Hepatocyte (in vitro differentiated cells): ENCODE results near the gene PPCDC. TPM values are rescaled to one million over a fixed set of nuclear protein-coding genes. Genes with fewer than 3 reads are reported as not detected.

Source experiments
- DNase-seq: peaks from one replicate; pipeline ENCODE4 v3.0.0-alpha.2; 2016; ENCODE audit warnings: low spot score
- H2AFZ ChIP-seq: fragments of 200-600 bp; sonication (generic); 2 replicates; pipeline ENCODE4 v1.6.0; 2016; ENCODE audit warnings: antibody characterized with exemption, mild to moderate bottlenecking
- H3K27ac ChIP-seq: fragments of 200-600 bp; sonication (generic); 2 replicates; pipeline ENCODE4 v1.5.1; 2016; ENCODE audit warnings: mild to moderate bottlenecking
- H3K27me3 ChIP-seq: fragments of 200-600 bp; sonication (generic); 2 replicates; pipeline ENCODE4 v1.6.1; 2016
- H3K36me3 ChIP-seq: fragments of 200-600 bp; sonication (generic); replicated peaks from 2 replicates; pipeline ENCODE4 v1.5.1; 2016; ENCODE audit warnings: low read depth; ENCODE audit not compliant: insufficient read depth
- H3K4me1 ChIP-seq: fragments of 200-600 bp; sonication (generic); 2 replicates; pipeline ENCODE4 v1.5.1; 2016; ENCODE audit warnings: mild to moderate bottlenecking, moderate library complexity; ENCODE audit not compliant: insufficient read depth
- H3K4me2 ChIP-seq: fragments of 200-600 bp; sonication (generic); 2 replicates; pipeline ENCODE4 v1.6.0; 2016
- H3K4me3 ChIP-seq: fragments of 200-600 bp; sonication (generic); 2 replicates; pipeline ENCODE4 v1.5.1; 2016; ENCODE audit warnings: mild to moderate bottlenecking
- H3K79me2 ChIP-seq: fragments of 200-600 bp; sonication (generic); 2 replicates; pipeline ENCODE4 v1.6.0; 2017; ENCODE audit warnings: mild to moderate bottlenecking
- H3K9me2 ChIP-seq: fragments of 200-600 bp; sonication (generic); replicated peaks from 2 replicates; pipeline ENCODE4 v1.6.0; 2017; ENCODE audit warnings: mild to moderate bottlenecking; ENCODE audit not compliant: insufficient read depth
- H3K9me3 ChIP-seq: fragments of 200-600 bp; sonication (generic); 2 replicates; pipeline ENCODE4 v1.5.1; 2016; ENCODE audit warnings: low read depth, mild to moderate bottlenecking
- H4K20me1 ChIP-seq: fragments of 200-600 bp; sonication (generic); 2 replicates; pipeline ENCODE4 v1.6.0; 2016; ENCODE audit warnings: mild to moderate bottlenecking; ENCODE audit not compliant: insufficient read depth, poor library complexity, severe bottlenecking
- EZH2 ChIP-seq: fragments of 200-600 bp; sonication (generic); IDR thresholded peaks from 2 replicates; pipeline ENCODE4 v1.6.1; 2016; ENCODE audit warnings: antibody characterized with exemption, mild to moderate bottlenecking, borderline replicate concordance
- EZH2phosphoT487 ChIP-seq: fragments of 200-600 bp; sonication (generic); IDR thresholded peaks from one replicate; pipeline ENCODE4 v1.6.1; 2018; ENCODE audit warnings: antibody characterized with exemption, mild to moderate bottlenecking, low read depth, moderate library complexity; ENCODE audit not compliant: unreplicated experiment, severe bottlenecking
- WGBS: methylation state at CpG from one replicate; pipeline ENCODE4 v1.1.6; 2016; ENCODE audit warnings: low lambda C conversion rate; ENCODE audit errors: missing lambda C conversion rate; 5-methylcytosine and 5-hydroxymethylcytosine counted together
- polyA plus RNA-seq: library from polyadenylated mRNA; unstranded; fragments of >200 nt; fragmentation: Nextera tagmentation; extraction: Ambion mirVana; gene quantifications from 2 replicates; pipeline ENCODE4 v1.2.1, GENCODE V29; 2016
- total RNA-seq: library from RNA; depleted of rRNA; stranded (reverse); fragments of >200 nt; gene quantifications from 2 replicates; pipeline ENCODE4 v1.2.3, GENCODE V29; 2014
- TF ChIP-seq, protein P1 (sequence below): fragments of 200-600 bp; sonication (generic); IDR thresholded peaks from 2 replicates; pipeline ENCODE4 v1.5.1; 2016; ENCODE audit warnings: antibody characterized with exemption, mild to moderate bottlenecking; ENCODE audit not compliant: poor library complexity

Gene PPCDC
- total and polyA plus RNA-seq, 2 experiments from 2014 or later: 16.4 to 21.1 TPM

DNA sequence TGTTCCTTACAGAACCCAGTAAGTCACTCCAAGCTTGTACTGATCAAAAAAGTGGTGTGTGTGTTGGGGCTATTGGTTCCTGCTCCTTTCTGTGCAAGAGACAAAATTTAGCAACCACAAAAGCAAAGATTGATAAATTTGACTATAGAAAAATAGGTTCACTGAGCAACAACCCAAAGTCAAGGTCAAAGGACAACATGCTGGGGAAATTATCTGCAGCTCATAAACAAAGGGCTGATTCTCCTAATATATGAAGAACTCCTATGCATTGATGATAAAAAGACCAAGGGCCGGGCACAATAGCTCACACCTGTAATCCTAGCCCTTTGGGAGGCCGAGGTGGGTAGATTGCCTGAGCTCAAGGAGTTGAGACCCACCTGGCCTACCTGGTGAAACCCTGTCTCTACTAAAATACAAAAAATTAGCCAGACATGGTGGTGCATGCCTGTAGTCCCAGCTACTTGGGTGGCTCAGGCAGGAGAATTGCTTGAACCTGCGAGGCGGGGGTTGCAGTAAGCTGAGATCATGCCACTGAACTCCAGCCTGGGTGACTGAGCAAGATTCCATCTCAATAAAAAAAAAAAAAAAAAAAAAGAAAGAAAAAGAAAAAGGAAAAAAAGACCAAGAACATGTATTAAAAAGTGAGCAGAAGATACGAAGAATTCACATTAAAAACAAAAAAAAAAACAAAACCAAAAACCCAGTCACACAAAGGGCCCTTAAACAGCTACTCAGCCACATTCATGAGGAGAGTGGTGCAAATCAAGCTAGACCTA is 29.8 kb downstream of the PPCDC start:
- Histone ChIP-seq H3K36me3 (no peaks in the 10 kb centered on the region), H3K4me3 (no peak overlapping the region), H3K4me2 (no peak overlapping the region), H4K20me1 (no peaks in the 10 kb centered on the region), H3K27me3 (no peaks in the 10 kb centered on the region), H3K27ac (no peak overlapping the region), H3K9me3 (no peaks in the 10 kb centered on the region), H2AFZ (no peak overlapping the region), H3K79me2 (no peaks in the 10 kb centered on the region), H3K4me1 (peaks cover 15% of the 10 kb centered on the region), H3K9me2 (no peaks in the 10 kb centered on the region)
- 100% methylated on average over 5 of the region's 5 CpGs for WGBS
- no peak for DNase-seq
- no peak for TF ChIP-seq EZH2phosphoT487

DNA sequence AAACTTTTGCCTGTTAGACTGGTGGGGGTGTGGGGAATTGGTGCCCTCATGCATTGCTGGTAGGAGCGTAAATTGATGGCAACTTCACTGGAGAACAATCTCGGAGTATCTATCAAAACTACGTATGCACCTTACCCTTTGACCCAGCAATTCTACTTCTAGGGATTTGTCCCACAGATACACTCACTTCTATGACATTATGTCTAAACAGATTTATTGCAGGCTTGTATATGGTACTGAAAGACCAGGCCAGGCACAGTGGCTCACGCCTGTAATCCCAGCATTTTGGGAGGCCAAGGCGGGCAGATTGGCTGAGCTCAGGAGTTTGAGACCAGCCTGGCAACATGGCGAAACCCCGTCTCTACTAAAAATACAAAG is 30.3 kb downstream of the PPCDC start:
- WGBS: 94% methylated on average over 7 of the region's 7 CpGs
- Histone ChIP-seq H3K4me3 (no peak overlapping the region), H3K9me2 (no peaks in the 10 kb centered on the region), H3K27me3 (no peaks in the 10 kb centered on the region), H3K79me2 (no peaks in the 10 kb centered on the region), H3K9me3 (no peaks in the 10 kb centered on the region), H3K27ac (no peak overlapping the region), H2AFZ (no peak overlapping the region), H4K20me1 (no peaks in the 10 kb centered on the region), H3K4me2 (no peak overlapping the region), H3K36me3 (no peaks in the 10 kb centered on the region), H3K4me1 (peaks cover 21% of the 10 kb centered on the region)
- TF ChIP-seq EZH2 (no peak), EZH2phosphoT487 (no peak)
- TF ChIP-seq, protein P1, sequence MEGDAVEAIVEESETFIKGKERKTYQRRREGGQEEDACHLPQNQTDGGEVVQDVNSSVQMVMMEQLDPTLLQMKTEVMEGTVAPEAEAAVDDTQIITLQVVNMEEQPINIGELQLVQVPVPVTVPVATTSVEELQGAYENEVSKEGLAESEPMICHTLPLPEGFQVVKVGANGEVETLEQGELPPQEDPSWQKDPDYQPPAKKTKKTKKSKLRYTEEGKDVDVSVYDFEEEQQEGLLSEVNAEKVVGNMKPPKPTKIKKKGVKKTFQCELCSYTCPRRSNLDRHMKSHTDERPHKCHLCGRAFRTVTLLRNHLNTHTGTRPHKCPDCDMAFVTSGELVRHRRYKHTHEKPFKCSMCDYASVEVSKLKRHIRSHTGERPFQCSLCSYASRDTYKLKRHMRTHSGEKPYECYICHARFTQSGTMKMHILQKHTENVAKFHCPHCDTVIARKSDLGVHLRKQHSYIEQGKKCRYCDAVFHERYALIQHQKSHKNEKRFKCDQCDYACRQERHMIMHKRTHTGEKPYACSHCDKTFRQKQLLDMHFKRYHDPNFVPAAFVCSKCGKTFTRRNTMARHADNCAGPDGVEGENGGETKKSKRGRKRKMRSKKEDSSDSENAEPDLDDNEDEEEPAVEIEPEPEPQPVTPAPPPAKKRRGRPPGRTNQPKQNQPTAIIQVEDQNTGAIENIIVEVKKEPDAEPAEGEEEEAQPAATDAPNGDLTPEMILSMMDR: no peak
- no peak for DNase-seq

DNA sequence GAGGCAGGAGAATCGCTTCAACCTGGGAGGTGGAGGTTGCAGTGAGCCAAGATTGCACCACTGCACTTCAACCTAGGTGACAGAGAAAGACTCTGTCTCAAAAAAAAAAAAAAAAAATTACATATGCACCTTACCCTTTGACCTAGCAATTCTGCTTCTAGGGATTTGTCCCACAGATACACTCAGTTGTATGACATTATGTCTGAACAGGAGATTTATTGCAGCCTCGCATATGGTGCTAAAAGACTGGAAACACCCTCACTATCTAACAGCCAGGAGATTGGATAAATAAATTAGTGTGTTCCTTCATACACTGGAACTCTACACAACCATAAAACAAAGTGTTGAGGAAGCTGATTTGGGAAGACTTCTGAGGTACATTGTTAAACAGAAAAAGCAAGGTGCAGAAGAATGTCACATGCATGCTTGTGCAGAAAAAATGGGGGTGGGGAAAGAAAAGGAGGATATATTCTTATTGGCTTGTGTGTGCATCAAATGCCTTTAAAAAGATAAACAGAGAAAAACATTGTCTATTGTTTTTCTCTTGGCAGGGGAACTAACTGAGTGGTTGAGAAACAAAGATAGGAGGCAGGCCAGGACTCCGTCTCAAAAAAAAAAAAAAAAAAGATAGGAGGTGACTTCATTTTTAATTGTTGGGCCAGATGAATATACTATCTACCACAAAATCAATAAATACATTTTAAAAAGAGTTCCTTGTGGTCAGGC is 30.9 kb downstream of the PPCDC start:
- 71% methylated on average over 3 of the region's 3 CpGs for WGBS
- no peak overlapping the region for H3K27ac ChIP-seq
- no peak for DNase-seq
- H3K9me2 ChIP-seq: no peaks in the 10 kb centered on the region
- H3K27me3 ChIP-seq: no peaks in the 10 kb centered on the region
- no peaks in the 10 kb centered on the region for H3K36me3 ChIP-seq
- H4K20me1 ChIP-seq: no peaks in the 10 kb centered on the region
- H3K4me2 ChIP-seq: no peak overlapping the region
- peaks cover 22% of the 10 kb centered on the region for H3K4me1 ChIP-seq
- no peaks in the 10 kb centered on the region for H3K9me3 ChIP-seq
- H3K79me2 ChIP-seq: no peaks in the 10 kb centered on the region
- H3K4me3 ChIP-seq: no peak overlapping the region
- TF ChIP-seq EZH2phosphoT487 (no peak), EZH2 (no peak)
- TF ChIP-seq, protein P1: no peak
- H2AFZ ChIP-seq: no peak overlapping the region

DNA sequence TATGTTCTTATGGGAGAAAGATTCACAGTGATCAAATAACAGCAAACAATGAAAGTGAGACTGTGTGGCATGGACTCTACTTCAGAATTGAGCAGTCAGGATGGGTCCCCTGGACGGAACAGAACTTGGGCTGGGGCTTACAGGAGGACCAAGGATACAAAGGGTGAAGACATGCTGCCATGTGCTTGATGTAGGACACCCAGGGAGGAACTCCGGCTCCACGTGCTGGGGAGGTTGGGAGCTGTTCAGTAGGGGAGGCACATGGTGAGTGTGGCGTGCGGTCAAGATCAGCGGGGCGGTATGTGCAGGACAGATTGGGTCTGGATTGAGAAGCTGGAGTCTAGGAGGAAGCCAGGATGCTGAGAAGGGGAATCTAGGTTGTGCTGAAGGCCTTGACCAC is 32.6 kb downstream of the PPCDC start:
- no peaks in the 10 kb centered on the region for H3K36me3 ChIP-seq
- WGBS: 93% methylated on average over 7 of the region's 7 CpGs
- H3K4me1 ChIP-seq: peaks cover 22% of the 10 kb centered on the region
- TF ChIP-seq, protein P1: no peak
- no peak for TF ChIP-seq EZH2
- TF ChIP-seq EZH2phosphoT487: no peak
- no peak overlapping the region for H2AFZ ChIP-seq
- no peak overlapping the region for H3K4me3 ChIP-seq
- no peaks in the 10 kb centered on the region for H3K9me2 ChIP-seq
- H4K20me1 ChIP-seq: no peaks in the 10 kb centered on the region
- no peaks in the 10 kb centered on the region for H3K79me2 ChIP-seq
- no peak overlapping the region for H3K27ac ChIP-seq
- H3K27me3 ChIP-seq: no peaks in the 10 kb centered on the region
- no peak overlapping the region for H3K4me2 ChIP-seq
- no peaks in the 10 kb centered on the region for H3K9me3 ChIP-seq
- DNase-seq: no peak
